DOHH2 (cell line): ENCODE results near the gene CHCHD6.

Source experiments
- H3F3A ChIP-seq: fragments of 200-600 bp; sonication (generic), shearing (Covaris generic); 2 replicates; pipeline ENCODE4 v1.6.0; 2016; ENCODE audit warnings: antibody characterized with exemption, mild to moderate bottlenecking; ENCODE audit not compliant: control insufficient read depth, insufficient read depth
- H3K27ac ChIP-seq: fragments of 200-600 bp; sonication (generic); 2 replicates; pipeline ENCODE4 v1.5.1; 2014; ENCODE audit warnings: low read depth, mild to moderate bottlenecking, low read length, moderate library complexity
- H3K27me3 ChIP-seq: fragments of 200-600 bp; sonication (generic); 2 replicates; pipeline ENCODE4 v1.6.1; 2014; ENCODE audit warnings: mild to moderate bottlenecking, low read length, mixed read lengths; ENCODE audit not compliant: control insufficient read depth
- H3K36me3 ChIP-seq: fragments of 200-600 bp; sonication (generic); 2 replicates; pipeline ENCODE4 v1.6.1; 2014; ENCODE audit warnings: mild to moderate bottlenecking, low read length, moderate library complexity, mixed read lengths; ENCODE audit not compliant: control insufficient read depth
- H3K4me1 ChIP-seq: fragments of 200-600 bp; sonication (generic); 2 replicates; pipeline ENCODE4 v1.6.1; 2014; ENCODE audit warnings: mild to moderate bottlenecking, low read length, mixed read lengths; ENCODE audit not compliant: control insufficient read depth
- H3K4me2 ChIP-seq: fragments of 200-600 bp; sonication (generic); 2 replicates; pipeline ENCODE4 v1.6.0; 2014; ENCODE audit warnings: mild to moderate bottlenecking, low read length, moderate library complexity
- H3K4me3 ChIP-seq: fragments of 200-600 bp; sonication (generic); 2 replicates; pipeline ENCODE4 v1.5.1; 2014; ENCODE audit warnings: mild to moderate bottlenecking, low read length, mixed read lengths
- H3K79me2 ChIP-seq: fragments of 200-600 bp; sonication (generic); 2 replicates; pipeline ENCODE4 v1.6.1; 2014; ENCODE audit warnings: mild to moderate bottlenecking, low read length, mixed read lengths; ENCODE audit not compliant: control insufficient read depth
- H3K9me2 ChIP-seq: fragments of 200-600 bp; sonication (generic); replicated peaks from 2 replicates; pipeline ENCODE4 v1.6.1; 2014; ENCODE audit warnings: mild to moderate bottlenecking, low read length, mixed read lengths; ENCODE audit not compliant: control insufficient read depth
- H3K9me3 ChIP-seq: fragments of 200-600 bp; sonication (generic); 2 replicates; pipeline ENCODE4 v1.6.1; 2014; ENCODE audit warnings: antibody characterized with exemption, low read length, mixed read lengths; ENCODE audit not compliant: control insufficient read depth, insufficient read depth
- H4K20me1 ChIP-seq: fragments of 200-600 bp; sonication (generic); 2 replicates; pipeline ENCODE4 v1.6.0; 2014; ENCODE audit warnings: low read depth, mild to moderate bottlenecking, antibody characterized with exemption, low read length, moderate library complexity; ENCODE audit not compliant: control insufficient read depth, insufficient read depth
- EZH2phosphoT487 ChIP-seq: fragments of 200-600 bp; sonication (generic); IDR thresholded peaks from 2 replicates; pipeline ENCODE4 v1.6.1; 2017; ENCODE audit warnings: borderline replicate concordance, mild to moderate bottlenecking, antibody characterized with exemption, low read length, moderate library complexity, mixed read lengths
- TF ChIP-seq, protein P1 (sequence below): fragments of 200-600 bp; sonication (generic); IDR thresholded peaks from one replicate; pipeline ENCODE4 v1.5.1; 2014; ENCODE audit warnings: antibody characterized with exemption, mild to moderate bottlenecking, low read depth, low read length; ENCODE audit not compliant: poor library complexity, severe bottlenecking

CHCHD6 gene

DNA sequence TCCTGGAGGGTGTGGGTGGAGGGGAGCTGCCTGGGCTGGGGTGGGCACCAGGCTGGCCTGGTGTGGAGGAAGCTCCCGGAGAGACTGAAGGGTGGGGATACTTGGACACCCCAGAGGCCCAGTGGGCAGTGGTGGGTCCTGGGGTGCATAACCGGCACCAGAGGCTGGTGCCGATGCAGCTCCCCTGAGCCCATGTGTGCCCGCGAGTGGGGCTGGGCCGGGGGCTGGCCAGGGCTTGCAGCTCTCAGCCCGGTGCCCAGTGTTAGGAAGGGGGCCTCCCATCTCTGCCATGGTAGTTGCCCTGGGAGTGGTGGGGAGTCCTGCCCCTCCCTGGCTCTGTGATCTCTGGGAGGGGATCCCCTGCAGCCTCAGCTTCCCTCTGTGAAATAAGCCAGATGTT lies 288.2 kb downstream of the CHCHD6 start:
- no peaks in the 10 kb centered on the region for H3K9me2 ChIP-seq
- TF ChIP-seq, protein P1, sequence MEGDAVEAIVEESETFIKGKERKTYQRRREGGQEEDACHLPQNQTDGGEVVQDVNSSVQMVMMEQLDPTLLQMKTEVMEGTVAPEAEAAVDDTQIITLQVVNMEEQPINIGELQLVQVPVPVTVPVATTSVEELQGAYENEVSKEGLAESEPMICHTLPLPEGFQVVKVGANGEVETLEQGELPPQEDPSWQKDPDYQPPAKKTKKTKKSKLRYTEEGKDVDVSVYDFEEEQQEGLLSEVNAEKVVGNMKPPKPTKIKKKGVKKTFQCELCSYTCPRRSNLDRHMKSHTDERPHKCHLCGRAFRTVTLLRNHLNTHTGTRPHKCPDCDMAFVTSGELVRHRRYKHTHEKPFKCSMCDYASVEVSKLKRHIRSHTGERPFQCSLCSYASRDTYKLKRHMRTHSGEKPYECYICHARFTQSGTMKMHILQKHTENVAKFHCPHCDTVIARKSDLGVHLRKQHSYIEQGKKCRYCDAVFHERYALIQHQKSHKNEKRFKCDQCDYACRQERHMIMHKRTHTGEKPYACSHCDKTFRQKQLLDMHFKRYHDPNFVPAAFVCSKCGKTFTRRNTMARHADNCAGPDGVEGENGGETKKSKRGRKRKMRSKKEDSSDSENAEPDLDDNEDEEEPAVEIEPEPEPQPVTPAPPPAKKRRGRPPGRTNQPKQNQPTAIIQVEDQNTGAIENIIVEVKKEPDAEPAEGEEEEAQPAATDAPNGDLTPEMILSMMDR = no peak
- no peak for TF ChIP-seq EZH2phosphoT487
- no peaks in the 10 kb centered on the region for H3F3A ChIP-seq
- no peak overlapping the region for H3K4me2 ChIP-seq
- no peaks in the 10 kb centered on the region for H3K79me2 ChIP-seq
- H3K4me3 ChIP-seq = no peak overlapping the region
- no peak overlapping the region for H3K27ac ChIP-seq
- H3K9me3 ChIP-seq = no peaks in the 10 kb centered on the region
- no peaks in the 10 kb centered on the region for H3K27me3 ChIP-seq
- no peaks in the 10 kb centered on the region for H3K36me3 ChIP-seq
- 0 out of 2 replicates have a peak, but pooled peaks cover 1% of the 10 kb centered on the region for H4K20me1 ChIP-seq
- H3K4me1 ChIP-seq = peaks cover 13% of the 10 kb centered on the region

DNA sequence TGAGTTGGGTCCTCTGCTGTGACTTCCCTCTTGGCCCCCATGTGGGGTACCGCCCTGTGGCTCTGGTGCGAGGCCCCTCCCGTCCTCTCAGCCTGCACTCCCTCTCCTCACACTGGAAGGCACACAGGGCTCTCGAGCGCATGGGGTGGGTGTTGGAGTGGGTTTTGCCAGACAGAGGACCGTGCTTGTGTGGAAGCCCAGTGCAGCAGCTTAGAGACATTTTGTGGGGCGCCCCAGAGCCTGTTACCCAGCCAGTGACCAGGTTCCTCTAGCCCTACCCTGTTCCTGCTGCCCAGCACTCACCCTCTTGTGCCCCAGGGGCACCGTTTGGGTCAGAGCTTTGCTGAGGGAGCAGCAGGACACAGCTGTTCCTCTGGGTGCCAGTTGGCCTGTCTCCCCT lies 288.7 kb downstream of the CHCHD6 start:
- H3K4me1 ChIP-seq = peaks cover 13% of the 10 kb centered on the region
- H3K27me3 ChIP-seq = no peaks in the 10 kb centered on the region
- H3K9me3 ChIP-seq = no peaks in the 10 kb centered on the region
- H3K79me2 ChIP-seq = no peaks in the 10 kb centered on the region
- no peaks in the 10 kb centered on the region for H3K9me2 ChIP-seq
- no peak overlapping the region for H3K4me3 ChIP-seq
- no peak for TF ChIP-seq EZH2phosphoT487
- TF ChIP-seq, protein P1 = no peak
- no peak overlapping the region for H3K4me2 ChIP-seq
- H4K20me1 ChIP-seq = no peaks in the 10 kb centered on the region
- no peak overlapping the region for H3K27ac ChIP-seq
- no peaks in the 10 kb centered on the region for H3F3A ChIP-seq
- no peaks in the 10 kb centered on the region for H3K36me3 ChIP-seq

DNA sequence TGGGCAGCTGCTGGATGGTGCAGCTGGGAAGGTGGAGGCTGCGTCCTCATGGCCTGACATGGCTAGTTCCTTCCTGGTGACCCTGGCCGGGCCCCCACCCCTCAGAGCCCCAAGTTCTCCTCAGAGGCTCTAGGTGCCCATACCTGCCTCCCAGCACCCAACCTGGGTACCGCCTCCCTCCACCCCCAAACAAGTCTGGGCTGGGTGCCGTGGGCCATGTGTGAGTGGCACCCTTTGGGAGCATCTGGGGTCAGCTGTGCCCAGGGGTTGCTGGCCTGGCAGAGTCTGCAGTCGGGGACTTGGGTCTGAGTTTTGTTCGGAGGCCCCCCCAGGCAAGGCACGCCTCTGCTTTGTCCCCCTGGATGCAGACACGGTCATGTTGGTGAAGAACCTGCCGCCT lies 289.4 kb downstream of the CHCHD6 start:
- Histone ChIP-seq H3K4me3 (no peak overlapping the region), H3K9me2 (no peaks in the 10 kb centered on the region), H3K27me3 (no peaks in the 10 kb centered on the region), H3K36me3 (no peaks in the 10 kb centered on the region), H3F3A (no peaks in the 10 kb centered on the region), H3K9me3 (no peaks in the 10 kb centered on the region), H3K4me2 (no peak overlapping the region), H3K4me1 (peaks cover 13% of the 10 kb centered on the region), H3K79me2 (no peaks in the 10 kb centered on the region), H4K20me1 (no peaks in the 10 kb centered on the region), H3K27ac (no peak overlapping the region)
- TF ChIP-seq, protein P1 = no peak
- no peak for TF ChIP-seq EZH2phosphoT487
